ENCODE measurements around the gene NIPA2. TPM values are rescaled to one million over a fixed set of nuclear protein-coding genes. Genes with fewer than 3 reads are reported as not detected.

Gene NIPA2
- total and polyA plus RNA-seq, 2 of the 8 experiments (the other 6 are each of a cell fraction or from before 2014, with no cell fraction given): 38.5 to 81.7 TPM

DNA sequence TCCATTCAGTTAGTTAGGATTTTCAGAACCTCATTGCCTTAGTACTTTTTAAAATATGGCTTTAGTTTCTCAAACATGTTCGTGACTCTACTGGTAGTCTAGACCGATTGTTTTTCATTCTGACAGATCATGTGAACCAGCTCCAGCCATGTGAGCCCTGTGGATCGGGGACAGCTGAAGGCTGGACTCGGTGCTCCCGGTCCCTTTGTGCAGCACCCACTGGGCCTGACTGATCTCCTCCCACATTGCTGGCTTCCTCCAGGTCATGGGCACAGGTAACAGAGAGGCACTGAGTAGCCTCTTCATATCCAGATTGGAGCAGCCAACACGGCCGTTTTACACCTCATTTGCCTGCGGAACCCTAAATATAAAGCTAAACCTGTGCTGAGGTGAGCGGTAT, 30.5 kb downstream of the NIPA2 start:
- no peak overlapping the region for H2AK5ac ChIP-seq (ENCODE audit: low read depth, low read length)
- H4K5ac ChIP-seq (ENCODE audit: insufficient read length, low read depth, low read length): no peak overlapping the region
- CTCF ChIA-PET (ENCODE audit: partially characterized antibody): no interaction called here
- no peaks in the 10 kb centered on the region for H3K79me1 ChIP-seq (ENCODE audit: low read depth, low read length)
- peaks cover 0 to 4% of the 10 kb centered on the region in 2 experiments for H4K20me1 ChIP-seq (replicated peaks in 1 of 2; ENCODE audit: control insufficient read depth in 1 of 2, insufficient read depth in 2 of 2, low read length in 2 of 2)
- no peak overlapping the region for H3K14ac ChIP-seq (ENCODE audit: insufficient read length)
- 94% methylated on average over 9 of the region's 9 CpGs; no CpG with 5 or more reads in 1 of the 2 experiments for WGBS, 2 experiments (ENCODE audit: extremely low coverage in 1 of 2, insufficient coverage in 1 of 2, insufficient read length in 1 of 2, insufficient replicate concordance in 2 of 2, low coverage in 1 of 2, low lambda C conversion rate in 2 of 2, missing lambda C conversion rate in 1 of 2)
- no peak overlapping the region for H3K4me3 ChIP-seq (ENCODE audit: extremely low read depth in 1 of 4, insufficient read depth in 2 of 4, low read depth in 3 of 4, low read length in 4 of 4)
- H2BK12ac ChIP-seq (ENCODE audit: low read depth, low read length): no peak overlapping the region
- H3K23ac ChIP-seq (ENCODE audit: insufficient read length): no peak overlapping the region
- H3K27me3 ChIP-seq (replicated peaks in 1 of 4; ENCODE audit: control insufficient read depth in 3 of 4, extremely low read depth in 1 of 4, insufficient read depth in 3 of 4, low read length in 3 of 4): no peaks in the 10 kb centered on the region
- H3K4ac ChIP-seq (replicated peaks; ENCODE audit: insufficient read length, low read depth, low read length): no peak overlapping the region
- H2AFZ ChIP-seq (ENCODE audit: low read length): no peak overlapping the region
- H2BK120ac ChIP-seq (replicated peaks; ENCODE audit: low read depth, low read length): no peak overlapping the region
- DNase-seq (ENCODE audit: low read depth in 1 of 2, low spot score in 2 of 2) (no peak), FAIRE-seq (no peak)
- H3K56ac ChIP-seq (replicated peaks; ENCODE audit: insufficient read length, low read depth, low read length): no peak overlapping the region
- no peak overlapping the region for H3K4me2 ChIP-seq (ENCODE audit: insufficient read depth in 1 of 2, low read depth in 2 of 2, low read length in 2 of 2)
- H3K4me1 ChIP-seq (replicated peaks in 1 of 4; ENCODE audit: control insufficient read depth in 3 of 4, insufficient read depth in 4 of 4, low read length in 3 of 4): peaks cover 0 to 6% (median 5%) of the 10 kb centered on the region in 4 experiments; a peak in 4 of 7 replicates
- no peak overlapping the region for H2BK5ac ChIP-seq (ENCODE audit: low read depth, low read length)
- H3K79me2 ChIP-seq (ENCODE audit: control insufficient read depth in 1 of 2, insufficient read depth in 2 of 2, low read length in 2 of 2): no peaks in the 10 kb centered on the region
- H2BK15ac ChIP-seq (ENCODE audit: low read length): no peak overlapping the region
- no peak overlapping the region for H3K18ac ChIP-seq (ENCODE audit: extremely low read depth, low read length)
- H4K91ac ChIP-seq (replicated peaks; ENCODE audit: insufficient read length, low read length): no peak overlapping the region
- no peaks in the 10 kb centered on the region for H3K9me3 ChIP-seq (ENCODE audit: insufficient read depth in 2 of 2, low read depth in 1 of 2, low read length in 1 of 2)
- H2BK20ac ChIP-seq (ENCODE audit: low read length): no peak overlapping the region
- POLR2A ChIA-PET (ENCODE audit: partially characterized antibody): interaction anchor here (1.3 to 3.1 kb wide), 3 partner anchors 9 to 29 kb away, joined by 3 to 11 read pairs (median 8); no protein-coding TSS in a partner anchor
- no peaks in the 10 kb centered on the region for H3K23me2 ChIP-seq (ENCODE audit: low read depth, low read length)
- H3K27ac ChIP-seq (ENCODE audit: low read depth, low read length): no peak overlapping the region
- H4K8ac ChIP-seq (ENCODE audit: extremely low read depth, insufficient read depth, low read length): no peak overlapping the region
- H3K9ac ChIP-seq (replicated peaks in 1 of 4; ENCODE audit: extremely low read depth in 1 of 4, low read depth in 3 of 4, low read length in 3 of 4): no peak overlapping the region
- H3K36me3 ChIP-seq (ENCODE audit: control insufficient read depth in 2 of 4, insufficient read depth in 4 of 4, low read length in 3 of 4): peaks cover 9 to 41% (median 26%) of the 10 kb centered on the region in 4 experiments
- TF ChIP-seq BACH1 (IDR thresholded peaks at IDR 0.05; ENCODE audit: low read length) (no peak), BCL11A (IDR thresholded peaks at IDR 0.05; ENCODE audit: low read depth in 2 of 2, low read length in 2 of 2) (no peak), MAFK (IDR thresholded peaks at IDR 0.05; ENCODE audit: low read depth, low read length) (no peak), GTF2F1 (IDR thresholded peaks at IDR 0.05; ENCODE audit: borderline replicate concordance, low read depth, low read length) (no peak), RXRA (IDR thresholded peaks at IDR 0.05; ENCODE audit: insufficient read depth, low read depth, low read length) (no peak), NRF1 (IDR thresholded peaks at IDR 0.05; ENCODE audit: low read depth, low read length) (no peak), CBX8 (IDR thresholded peaks at IDR 0.05; ENCODE audit: borderline replicate concordance, low read depth, low read length) (no peak), EZH2 (IDR thresholded peaks at IDR 0.05; ENCODE audit: low read depth, low read length, severe bottlenecking) (no peak), FOSL1 (IDR thresholded peaks at IDR 0.05; ENCODE audit: insufficient read depth, low read depth, low read length) (no peak), RFX5 (IDR thresholded peaks at IDR 0.05; ENCODE audit: borderline replicate concordance, low read depth, low read length) (no peak), TAF7 (optimal IDR thresholded peaks at IDR 0.05; ENCODE audit: borderline replicate concordance, low read depth, low read length) (no peak), JUND (IDR thresholded peaks at IDR 0.05; ENCODE audit: low read length) (no peak), HDAC6 (IDR thresholded peaks at IDR 0.05; ENCODE audit: low read depth, low read length) (no peak)
- TF ChIP-seq, protein P1, sequence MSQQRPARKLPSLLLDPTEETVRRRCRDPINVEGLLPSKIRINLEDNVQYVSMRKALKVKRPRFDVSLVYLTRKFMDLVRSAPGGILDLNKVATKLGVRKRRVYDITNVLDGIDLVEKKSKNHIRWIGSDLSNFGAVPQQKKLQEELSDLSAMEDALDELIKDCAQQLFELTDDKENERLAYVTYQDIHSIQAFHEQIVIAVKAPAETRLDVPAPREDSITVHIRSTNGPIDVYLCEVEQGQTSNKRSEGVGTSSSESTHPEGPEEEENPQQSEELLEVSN (IDR thresholded peaks at IDR 0.05): no peak

Data from H1 (cell line).